Activated CD4-positive, alpha-beta T cell treated with anti-CD3 and anti-CD28 coated beads, Interleukin-10, Interleukin-2, amounts not matched to agents 100 ng/mL and 50 ng/mL, durations not matched to agents 16 hours and 8 hours (primary cell): ENCODE results near the gene PGD.
A peak's percentile ranks its signal among the peaks of the same experiment; 100 is the strongest.

Experiments
- DNase-seq: peaks from one replicate; pipeline ENCODE4 v3.0.0-alpha.2; 2020

The PGD gene

GRCh38 chr1:10398734-10399443 lies at the start of gene PGD:
TSS of gene PGD (plus strand) at chr1:10399064. CDS start at chr1:10399118, 54 bp downstream.
- peak; percentile 99 for DNase-seq

GRCh38 chr1:10353282-10353681 lies 45.6 kb upstream of the PGD start:
- no peak for DNase-seq

- DNase-seq: no peak
Measured at GRCh38 chr1:10353693-10354092, 45.2 kb upstream of the PGD start.

GRCh38 chr1:10360045-10360444 lies 38.8 kb upstream of the PGD start:
- DNase-seq: no peak

DNA sequence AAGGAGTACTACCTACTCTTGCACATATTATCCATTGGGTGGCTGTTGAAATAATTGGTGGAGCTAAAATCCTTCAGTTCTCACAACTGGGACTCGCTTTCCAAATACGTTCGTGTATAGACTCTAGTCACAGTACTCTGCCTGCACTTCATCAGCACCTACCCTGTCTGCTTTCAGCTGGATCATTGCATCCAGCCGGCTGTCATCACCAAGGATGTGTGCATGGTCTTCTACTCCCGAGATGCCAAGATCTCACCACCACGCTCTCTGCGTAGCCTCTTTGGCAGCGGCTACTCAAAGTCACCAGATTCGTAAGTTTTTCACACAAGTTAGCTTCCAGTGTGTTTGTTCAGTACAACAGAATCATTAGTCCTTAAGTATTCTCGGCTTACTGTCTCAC lies 37.3 kb upstream of the PGD start:
- DNase-seq: no peak

DNA sequence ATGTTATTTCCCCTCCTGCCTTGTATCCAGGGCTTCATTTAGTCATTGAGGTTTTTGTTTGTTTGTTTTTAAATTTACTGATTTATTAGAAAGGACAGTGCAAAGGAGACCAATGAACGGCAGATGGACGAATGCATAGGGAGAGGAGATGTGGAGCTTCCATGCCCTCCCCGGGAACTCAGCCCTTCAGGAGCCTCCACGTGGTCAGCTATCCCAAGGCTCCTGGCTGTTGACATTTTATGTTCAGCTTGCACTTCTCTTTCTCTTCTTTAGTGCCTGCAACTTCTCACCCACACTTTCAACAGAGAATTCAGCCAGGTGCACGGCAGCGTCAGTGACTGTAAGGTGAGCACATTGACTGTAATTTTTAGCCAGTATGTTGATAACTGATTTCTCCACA lies 30.7 kb upstream of the PGD start:
- DNase-seq: no peak

GRCh38 chr1:10374442-10374860 lies 24.4 kb upstream of the PGD start:
- DNase-seq: no peak

DNA sequence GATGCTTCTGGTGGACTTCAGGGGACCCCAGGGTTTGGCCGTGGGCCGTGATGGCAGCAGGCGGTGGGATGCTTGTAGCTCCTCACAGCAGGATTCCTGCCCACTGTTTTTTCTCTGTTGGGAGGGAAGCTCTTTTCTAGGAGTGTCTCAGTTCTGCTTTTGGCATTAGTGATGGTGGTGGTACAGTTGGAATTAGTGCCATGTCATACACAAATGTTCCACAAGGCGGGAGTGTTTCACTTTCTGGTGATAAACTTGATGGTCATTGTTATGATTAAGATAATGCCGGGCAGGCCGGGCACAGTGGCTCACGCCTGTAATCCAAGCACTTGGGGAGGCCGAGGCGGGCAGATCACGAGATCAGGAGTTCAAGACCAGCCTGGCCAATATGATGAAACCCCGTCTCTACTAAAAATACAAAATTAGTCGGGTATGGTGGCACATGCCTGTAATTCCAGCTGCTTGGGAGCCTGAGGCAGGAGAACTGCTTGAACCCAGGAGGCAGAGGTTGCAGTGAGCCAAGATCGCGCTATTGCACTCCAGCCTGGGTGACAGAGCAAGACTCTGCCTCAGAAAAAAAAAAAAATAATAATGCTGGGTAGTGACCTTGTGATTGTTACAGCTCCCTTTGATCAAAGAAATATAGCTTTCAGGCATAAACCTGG lies 21.4 kb upstream of the PGD start:
- peak; percentile 37 for DNase-seq

DNA sequence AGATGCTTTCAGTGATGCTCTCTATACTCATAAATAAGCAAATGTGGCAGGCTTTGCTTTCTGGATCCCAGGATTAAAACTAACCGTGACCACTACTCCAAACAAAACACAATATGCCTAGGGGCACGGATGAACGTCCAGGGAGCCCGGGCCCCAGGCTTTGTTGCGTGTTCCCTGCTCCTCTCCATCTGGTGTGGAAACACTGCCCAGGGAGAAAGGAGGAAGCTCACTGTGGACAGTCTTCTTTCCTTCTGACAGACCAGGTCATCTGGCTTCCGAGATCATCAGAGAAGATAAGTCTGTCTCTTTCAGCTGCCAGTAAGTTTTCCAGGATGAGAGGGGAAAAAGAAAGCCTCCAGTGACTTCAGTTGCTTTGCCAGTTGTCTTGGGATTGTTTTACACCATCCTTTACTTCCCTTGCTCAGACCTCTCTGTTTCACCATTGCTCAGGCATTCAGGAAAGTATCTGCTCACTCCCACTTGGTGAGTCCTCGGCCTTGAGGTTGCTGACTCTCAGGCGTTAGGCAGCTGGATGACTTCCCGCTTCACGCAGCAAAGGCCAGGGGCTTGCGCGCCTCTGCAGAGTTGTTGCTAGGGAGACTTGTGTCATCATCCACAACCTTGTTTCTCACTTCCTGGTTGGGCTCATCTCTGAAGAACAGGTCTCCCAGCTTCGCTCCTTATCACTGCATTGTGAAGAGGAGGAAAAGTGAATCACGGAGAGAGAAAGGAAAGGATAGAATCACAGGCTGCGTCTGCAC lies 20.6 kb upstream of the PGD start:
- DNase-seq: no peak

DNA sequence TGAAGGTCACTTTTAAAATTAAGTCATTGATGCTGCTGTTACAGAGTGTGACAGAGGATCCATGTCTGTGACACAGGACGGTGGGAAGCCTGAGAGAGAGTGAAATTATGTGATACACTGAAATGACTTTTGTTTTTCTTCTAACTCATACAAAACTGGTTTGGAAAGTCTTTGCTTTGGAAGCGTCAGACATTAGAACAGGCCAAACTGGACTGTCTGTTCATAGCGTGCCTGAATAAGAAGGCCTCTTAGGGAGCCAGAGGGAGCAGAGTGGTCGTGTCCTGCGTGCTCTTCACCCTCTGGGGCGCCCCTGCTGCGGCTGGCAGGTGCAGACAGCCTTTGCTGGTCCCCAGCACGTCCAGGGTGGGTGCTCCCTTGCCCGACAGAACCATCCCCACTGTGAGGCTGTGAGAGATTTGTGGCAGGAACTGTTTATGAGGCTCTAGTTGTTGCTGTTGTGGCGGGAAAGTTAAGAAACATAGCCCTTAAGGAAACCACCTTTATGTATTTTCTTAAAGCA lies 19.7 kb upstream of the PGD start:
- no peak for DNase-seq

GRCh38 chr1:10379676-10380075 lies 19.2 kb upstream of the PGD start:
- no peak for DNase-seq

GRCh38 chr1:10380594-10381275 lies 18.1 kb upstream of the PGD start:
- DNase-seq: no peak

GRCh38 chr1:10383630-10384029 lies 15.2 kb upstream of the PGD start:
- no peak for DNase-seq

GRCh38 chr1:10384219-10384618 lies 14.6 kb upstream of the PGD start:
- DNase-seq: no peak

DNA sequence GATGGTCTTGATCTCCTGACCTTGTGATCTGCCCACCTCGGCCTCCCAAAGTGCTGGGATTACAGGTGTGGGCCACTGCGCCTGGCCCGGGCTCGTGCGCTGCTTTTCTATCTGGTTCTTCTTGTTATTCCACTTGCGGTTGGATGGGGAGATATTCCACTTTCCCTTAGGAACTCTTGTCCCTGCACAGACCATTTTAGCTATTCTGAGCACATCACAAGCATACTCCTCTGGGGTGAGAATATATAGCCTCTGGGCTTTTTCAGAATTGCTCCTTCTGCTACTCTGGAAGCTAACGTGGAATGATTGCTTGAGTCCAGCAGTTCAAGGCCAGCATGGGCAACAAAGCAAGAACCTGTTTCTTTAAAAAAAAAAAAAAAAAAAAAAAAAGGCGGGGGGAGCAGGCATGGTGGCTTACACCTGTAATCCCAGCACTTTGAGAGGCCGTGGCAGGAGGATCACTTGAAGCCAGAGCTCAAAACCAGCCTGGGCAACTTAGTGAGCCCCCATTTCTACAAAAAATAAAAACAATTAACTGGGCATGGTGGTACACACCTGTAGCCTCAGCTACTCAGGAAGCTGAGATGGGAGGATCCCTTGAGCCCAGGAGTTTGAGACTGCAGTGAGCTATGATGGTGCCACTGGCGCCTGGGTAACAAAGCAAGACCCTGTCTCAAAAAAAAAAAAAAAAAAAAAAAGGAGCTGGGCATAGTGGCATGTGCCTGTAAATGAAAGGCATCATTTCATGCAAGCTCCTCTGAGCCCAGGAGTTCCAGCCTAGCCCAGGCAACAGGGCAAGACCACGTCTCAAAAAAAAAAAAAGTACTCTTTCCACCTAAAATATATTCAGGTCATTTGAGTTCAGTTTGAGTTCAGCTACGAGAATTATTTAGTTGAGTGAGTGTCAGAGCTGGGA lies 11.8 kb upstream of the PGD start:
- DNase-seq: no peak

DNA sequence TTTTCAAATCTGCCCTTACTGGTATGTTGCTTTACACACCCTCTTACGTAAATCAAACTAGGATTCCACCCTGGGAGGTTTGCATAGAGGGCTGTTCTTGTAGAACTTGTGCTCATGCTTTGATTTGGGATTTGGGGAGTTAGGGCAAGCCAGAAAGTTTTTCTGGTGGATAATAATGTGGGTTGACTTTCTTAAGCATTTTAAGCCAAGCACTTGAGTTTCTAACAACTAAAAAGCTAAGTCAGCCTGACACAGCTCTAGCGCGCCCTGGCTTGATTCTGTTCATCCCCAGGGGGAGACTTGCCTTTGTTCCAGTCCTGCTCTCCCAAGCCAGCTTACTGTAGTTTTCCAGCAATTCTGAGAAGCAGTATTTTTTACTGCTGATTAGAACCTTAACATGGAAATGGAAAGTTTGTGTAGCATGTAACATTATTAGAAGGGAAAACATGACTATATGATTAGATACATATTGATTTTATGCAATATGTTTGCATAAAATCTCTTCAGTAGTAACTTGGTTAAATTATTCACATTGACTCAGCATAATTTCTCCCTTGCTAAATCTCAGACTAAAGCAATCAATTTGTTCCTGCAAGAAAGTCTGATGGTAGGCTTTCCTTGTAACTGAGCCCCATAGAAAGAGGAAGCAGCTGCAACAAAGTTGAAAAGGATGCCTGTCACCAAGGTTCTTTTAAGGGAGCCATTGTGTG lies 11.0 kb upstream of the PGD start:
- no peak for DNase-seq

- no peak for DNase-seq
Measured at GRCh38 chr1:10388387-10388715, 10.5 kb upstream of the PGD start.

- no peak for DNase-seq
Measured at GRCh38 chr1:10389271-10389973, 9.4 kb upstream of the PGD start.

DNA sequence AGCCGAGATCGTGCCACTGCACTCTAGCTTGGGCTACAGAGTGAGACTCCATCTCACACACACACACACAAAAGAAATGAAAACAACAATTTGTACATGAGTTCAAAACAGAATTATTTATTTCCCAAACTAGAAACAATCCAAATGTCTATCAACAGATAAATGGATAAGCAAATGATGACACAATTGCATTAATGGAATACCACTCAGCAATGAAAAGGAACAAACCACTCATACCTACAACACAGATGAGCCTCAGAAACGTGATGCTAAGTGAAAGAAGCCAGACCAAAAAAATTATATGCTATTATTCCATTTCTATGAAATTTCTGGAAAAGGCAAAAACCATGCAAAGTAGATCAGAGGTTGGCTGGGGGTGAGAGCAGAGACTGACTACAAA lies 2.0 kb upstream of the PGD start:
- no peak for DNase-seq

- DNase-seq: no peak
Measured at GRCh38 chr1:10398278-10398733, 558 bp upstream of the PGD start.

GRCh38 chr1:10399444-10399941 lies 629 bp downstream of the PGD start:
- no peak for DNase-seq
